HepG2 (cell line): Measurements from ENCODE around the gene C19orf33. TPM values are rescaled to one million over a fixed set of nuclear protein-coding genes. Genes with fewer than 3 reads are reported as not detected.
A peak's percentile ranks its signal among the peaks of the same experiment; 100 is the strongest.

Source experiments
- ATAC-seq: fragments of 200-7000 bp; cut with Tn5 transposase; 3 replicates; pipeline ENCODE4 v1.9.1; 2020; ENCODE audit warnings: mild to moderate bottlenecking, moderate library complexity
- BruUV-seq: library from RNA; stranded (reverse); fragments of 400-500 nt; replicated peaks from 2 replicates; lab custom pipeline; 2021; lab: Mats Ljungman, UMichigan
- CTCF ChIA-PET: fragments of 300-600 bp; formaldehyde crosslinking; extraction: SDS; loops from one replicate; lab custom pipeline; 2021; ENCODE audit warnings: low total read pairs, inconsistent platforms, low intra/inter-chr PET ratio; lab: Yijun Ruan, JAX
- POLR2A ChIA-PET: fragments of 350-600 bp; sonication (Branson Sonifier 250); formaldehyde crosslinking; loops from one replicate; lab custom pipeline; 2020; ENCODE audit warnings: antibody characterized with exemption, inconsistent platforms; lab: Yijun Ruan, JAX
- DNase-seq: peaks from one replicate; pipeline ENCODE4 v3.0.0-alpha.2; 2015; ENCODE audit warnings: low spot score
- FAIRE-seq: peaks from 3 replicates; lab custom pipeline; 2011; peaks lifted over from hg19 to GRCh38; lab: Jason Lieb, UNC
- H2AFZ ChIP-seq: one replicate; pipeline ENCODE4 v1.6.1; 2011; ENCODE audit warnings: low read length, inconsistent platforms
- H3K27ac ChIP-seq: fragments of 300-600 bp; 3 replicates; pipeline ENCODE4 v1.8.0; 2011; ENCODE audit warnings: mixed run types, mild to moderate bottlenecking, mixed read lengths, low read length, inconsistent platforms; ENCODE audit not compliant: insufficient read depth; ENCODE audit errors: extremely low read length
- H3K27me3 ChIP-seq, 2 experiments: fragments of 200-600 bp in 1 of 2; 2 replicates in 1 of 2; 3 replicates in 1 of 2; pipeline versions ENCODE4 v1.6.0 to v1.8.0; 2011; ENCODE audit warnings: low read length in 2 of 2, mild to moderate bottlenecking in 2 of 2, moderate library complexity in 2 of 2, inconsistent platforms in 1 of 2; ENCODE audit not compliant: insufficient read depth in 2 of 2, control insufficient read depth in 1 of 2
- H3K36me3 ChIP-seq, 2 experiments: fragments of 200-600 bp in 1 of 2; replicated peaks in 1 of 2; 2 replicates in 1 of 2; 3 replicates in 1 of 2; pipeline versions ENCODE4 v1.5.1 to v1.8.0; 2011; ENCODE audit warnings: low read length in 2 of 2, inconsistent platforms in 1 of 2; ENCODE audit not compliant: insufficient read depth in 2 of 2, control insufficient read depth in 1 of 2
- H3K4me1 ChIP-seq: 2 replicates; pipeline ENCODE4 v1.5.1; 2012; ENCODE audit warnings: low read length, inconsistent platforms; ENCODE audit not compliant: insufficient read depth
- H3K4me2 ChIP-seq: 2 replicates; pipeline ENCODE4 v1.6.0; 2011; ENCODE audit warnings: low read depth, low read length, inconsistent platforms
- H3K4me3 ChIP-seq, 3 experiments: fragments of 200-600 bp in 1 of 3; sonication (generic), shearing (Covaris generic) in 1 of 3; replicated peaks in 1 of 3; 2 replicates each; pipeline ENCODE4 v1.5.1; 2011 to 2016; ENCODE audit warnings: low read length in 3 of 3, inconsistent platforms in 2 of 3, low read depth in 2 of 3, mild to moderate bottlenecking in 2 of 3, control low read depth in 1 of 3, mixed read lengths in 1 of 3; ENCODE audit not compliant: insufficient read depth in 1 of 3
- H3K79me2 ChIP-seq: one replicate; pipeline ENCODE4 v1.6.1; 2011; ENCODE audit warnings: low read length, inconsistent platforms; ENCODE audit not compliant: insufficient read depth
- H3K9ac ChIP-seq: 2 replicates; pipeline ENCODE4 v1.6.0; 2011; ENCODE audit warnings: mild to moderate bottlenecking, low read depth, low read length, inconsistent platforms; ENCODE audit not compliant: insufficient read depth
- H3K9me3 ChIP-seq: 2 replicates; pipeline ENCODE4 v1.5.1; 2012; ENCODE audit warnings: mild to moderate bottlenecking, low read length
- H4K20me1 ChIP-seq: 2 replicates; pipeline ENCODE4 v1.6.0; 2011; ENCODE audit warnings: inconsistent platforms, mild to moderate bottlenecking, low read length, moderate library complexity; ENCODE audit not compliant: insufficient read depth
- CHD4 ChIP-seq: fragments of 200-600 bp; sonication (generic); IDR thresholded peaks from 2 replicates; pipeline ENCODE4 v1.7.0; 2017; ENCODE audit warnings: mild to moderate bottlenecking, low read length, borderline replicate concordance
- DMAP1 ChIP-seq: IDR thresholded peaks from 2 replicates; pipeline ENCODE4 v1.6.1; 2016
- HOXA5 ChIP-seq: sonication (generic); formaldehyde crosslinking; IDR thresholded peaks from 2 replicates; pipeline ENCODE4 v1.4.0; 2020; ENCODE audit warnings: missing genetic modification reagents
- JARID2 ChIP-seq: sonication (generic); formaldehyde crosslinking; IDR thresholded peaks from 2 replicates; pipeline ENCODE4 v1.8.1; 2023; ENCODE audit warnings: missing genetic modification reagents, inconsistent platforms; ENCODE audit not compliant: insufficient replicate concordance
- KLF6 ChIP-seq: IDR thresholded peaks from 2 replicates; pipeline ENCODE4 v1.8.0; 2016; ENCODE audit warnings: missing biosample characterization, missing genetic modification reagents
- MBNL3 ChIP-seq: fragments of 250-450 bp; sonication (Bioruptor Pico); conservative IDR thresholded peaks from 2 replicates; pipeline ENCODE4 v1.8.0; 2022; ENCODE audit warnings: mild to moderate bottlenecking, inconsistent platforms
- PCBP1 ChIP-seq: fragments of 200-400 bp; formaldehyde crosslinking; IDR thresholded peaks from 2 replicates; pipeline ENCODE4 v1.6.1; 2017; ENCODE audit warnings: mild to moderate bottlenecking, low read depth, low read length, borderline replicate concordance
- PITX1 ChIP-seq: sonication (generic); formaldehyde crosslinking; IDR thresholded peaks from 2 replicates; pipeline ENCODE4 v1.5.1; 2020; ENCODE audit warnings: mild to moderate bottlenecking, missing genetic modification reagents
- RFX3 ChIP-seq: IDR thresholded peaks from 2 replicates; pipeline ENCODE4 v1.6.1; 2016; ENCODE audit warnings: missing biosample characterization, missing genetic modification reagents
- SALL2 ChIP-seq: sonication (generic); formaldehyde crosslinking; IDR thresholded peaks from 2 replicates; pipeline ENCODE4 v1.8.1; 2023; ENCODE audit warnings: mild to moderate bottlenecking, missing genetic modification reagents, inconsistent platforms
- SNAI1 ChIP-seq: sonication (generic); formaldehyde crosslinking; IDR thresholded peaks from 2 replicates; pipeline ENCODE4 v1.5.0; 2020; ENCODE audit warnings: mild to moderate bottlenecking, missing genetic modification reagents, borderline replicate concordance
- U2AF1 ChIP-seq: fragments of 200-400 bp; formaldehyde crosslinking; optimal IDR thresholded peaks from 2 replicates; pipeline ENCODE3; 2017; ENCODE audit warnings: mild to moderate bottlenecking, low read depth, low read length
- YEATS2 ChIP-seq: sonication (generic); formaldehyde crosslinking; IDR thresholded peaks from 2 replicates; pipeline ENCODE4 v1.4.0; 2020; ENCODE audit warnings: missing genetic modification reagents, borderline replicate concordance
- ZNF121 ChIP-seq: sonication (generic); formaldehyde crosslinking; IDR thresholded peaks from 2 replicates; pipeline ENCODE4 v1.5.0; 2020; ENCODE audit warnings: mild to moderate bottlenecking, missing genetic modification reagents
- ZNF138 ChIP-seq: sonication (generic); formaldehyde crosslinking; IDR thresholded peaks from 2 replicates; pipeline ENCODE4 v1.5.0; 2020; ENCODE audit warnings: mild to moderate bottlenecking, low read depth, missing genetic modification reagents
- ZNF207 ChIP-seq: fragments of 450-650 bp; IDR thresholded peaks from 2 replicates; pipeline ENCODE4 v1.6.1; 2016; ENCODE audit warnings: antibody characterized with exemption, borderline replicate concordance
- ZNF546 ChIP-seq: sonication (generic); formaldehyde crosslinking; conservative IDR thresholded peaks from 2 replicates; pipeline ENCODE4 v1.8.1; 2023; ENCODE audit warnings: mild to moderate bottlenecking, missing genetic modification reagents
- ZNF605 ChIP-seq: sonication (generic); formaldehyde crosslinking; IDR thresholded peaks from 2 replicates; pipeline ENCODE4 v1.8.0; 2022; ENCODE audit warnings: mild to moderate bottlenecking, missing genetic modification reagents
- ZNF614 ChIP-seq: IDR thresholded peaks from 2 replicates; pipeline ENCODE4 v1.6.1; 2018; ENCODE audit warnings: missing biosample characterization, missing genetic modification reagents, inconsistent platforms, borderline replicate concordance
- ZNF615 ChIP-seq: sonication (generic); formaldehyde crosslinking; IDR thresholded peaks from 2 replicates; pipeline ENCODE4 v1.5.0; 2020; ENCODE audit warnings: mild to moderate bottlenecking, missing genetic modification reagents, borderline replicate concordance
- ZNF776 ChIP-seq: sonication (generic); formaldehyde crosslinking; IDR thresholded peaks from 2 replicates; pipeline ENCODE4 v1.4.0; 2020; ENCODE audit warnings: mild to moderate bottlenecking, missing genetic modification reagents
- WGBS: methylation state at CpG from one replicate; pipeline ENCODE4 v1.1.6; 2017; ENCODE audit warnings: low lambda C conversion rate; 5-methylcytosine and 5-hydroxymethylcytosine counted together
- in situ Hi-C: cut with HindIII; loops from 2 replicates; pipeline ENCODE4 v1.10.0; 2017; ENCODE audit warnings: low pct_unique_long_range_greater_than_20kb; ENCODE audit not compliant: extremely low pct_ligation_motif_present
- intact Hi-C: fragments of 100-400 bp; cut with micrococcal nuclease; formaldehyde crosslinking; loops from one replicate; pipeline ENCODE4 v1.10.0; 2022; ENCODE audit not compliant: unreplicated experiment
- polyA plus RNA-seq, 8 experiments: library from polyadenylated mRNA; depleted of rRNA in 3 of 8; stranded (reverse) in 7 of 8; unstranded in 1 of 8; fragments of >200 nt; fragmentation: Illumina TruSeq in 4 of 8; extraction: Trizol in 4 of 8; gene quantifications; 2 replicates each; pipeline versions ENCODE4 v1.2.1 to v1.2.3, GENCODE V29; 2011 to 2016; ENCODE audit warnings: low read depth in 4 of 8, missing spikeins in 1 of 8, mixed read lengths in 1 of 8; ENCODE audit not compliant: insufficient read depth in 1 of 8
- total RNA-seq, 5 experiments: library from RNA; depleted of rRNA; stranded (reverse); fragments of >200 nt; fragmentation: Illumina TruSeq; extraction: Trizol; gene quantifications; 2 replicates each; pipeline ENCODE4 v1.2.3, GENCODE V29; 2016; ENCODE audit warnings: low read depth in 1 of 5
- TF ChIP-seq, protein P1 (sequence below): sonication (generic); formaldehyde crosslinking; IDR thresholded peaks from 2 replicates; pipeline ENCODE4 v1.5.0; 2020; ENCODE audit warnings: mild to moderate bottlenecking, missing genetic modification reagents
- TF ChIP-seq, protein P2 (sequence below): sonication (generic); formaldehyde crosslinking; IDR thresholded peaks from 2 replicates; pipeline ENCODE4 v1.4.0; 2020; ENCODE audit warnings: missing genetic modification reagents

Gene C19orf33
- total and polyA plus RNA-seq, 2 of the 13 experiments (the other 11 are each of a cell fraction or from before 2014, with no cell fraction given), result 2.5 to 3.3 TPM

DNA sequence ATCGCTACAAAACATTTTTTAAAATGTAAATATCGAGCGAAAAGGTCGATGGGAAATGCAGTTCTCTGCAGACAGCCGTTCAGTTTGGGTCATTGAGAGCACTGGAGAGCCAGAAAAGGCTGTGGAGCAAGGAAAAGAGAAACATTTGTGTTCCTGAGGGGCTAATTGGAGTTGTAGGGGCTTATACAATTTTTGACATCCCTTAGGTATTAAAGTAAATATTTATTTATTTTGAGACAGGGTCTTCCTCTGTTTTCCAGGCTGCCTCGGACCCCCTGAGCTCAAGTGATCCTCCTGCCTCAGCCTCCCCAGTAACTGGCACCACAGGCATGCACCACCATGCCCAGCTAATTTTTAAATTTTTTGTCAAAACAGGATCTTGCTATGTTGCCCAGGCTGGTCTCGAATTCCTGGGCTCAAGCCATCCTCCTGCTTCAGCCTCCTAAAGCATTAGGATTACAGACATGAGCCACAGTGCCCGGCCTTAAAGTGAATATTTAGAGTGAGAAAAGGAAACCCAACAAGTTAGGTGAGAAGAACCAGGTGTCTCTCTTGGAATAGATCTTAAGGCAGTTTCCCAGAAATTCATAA, 12.5 kb downstream of the C19orf33 start:
- peaks cover 4% of the 10 kb centered on the region for H3K79me2 ChIP-seq
- H3K4me2 ChIP-seq, result peak overlapping the region; percentile 87
- WGBS, result 32% methylated on average over 8 of the region's 8 CpGs
- H3K36me3 ChIP-seq, result no peaks in the 10 kb centered on the region
- H3K4me1 ChIP-seq, result peaks cover 27% of the 10 kb centered on the region
- peak overlapping the region; percentile 64 for H3K9ac ChIP-seq
- peak overlapping the region; percentile 36 for H2AFZ ChIP-seq
- ATAC-seq (peak; percentile 6; the same call in 2 of the 3 replicates), FAIRE-seq (no peak), DNase-seq (no peak)
- BruUV-seq, result no TSS peak
- intact Hi-C loops (no loop called here), in situ Hi-C loops (no loop called here)
- H4K20me1 ChIP-seq, result no peaks in the 10 kb centered on the region
- CTCF ChIA-PET, result no interaction called here
- peak overlapping the region; percentile 65 for H3K27ac ChIP-seq
- peaks cover 6 to 36% of the 10 kb centered on the region in 2 experiments for H3K27me3 ChIP-seq
- POLR2A ChIA-PET, result no interaction called here
- H3K4me3 ChIP-seq, result peak overlapping the region; percentile 52 to 71 (median 66)
- no peaks in the 10 kb centered on the region for H3K9me3 ChIP-seq
- TF ChIP-seq ZNF138 (CRISPR knock-in tag), result no peak
- TF ChIP-seq ZNF605, result 0 out of 2 replicates have a peak, but pooled peaks have one; percentile 44
- TF ChIP-seq ZNF615 (CRISPR knock-in tag), result no peak
- no peak for TF ChIP-seq ZNF207
- TF ChIP-seq ZNF776 (CRISPR knock-in tag), result no peak
- TF ChIP-seq SALL2, result no peak
- TF ChIP-seq U2AF1, result no peak
- TF ChIP-seq, protein P1, sequence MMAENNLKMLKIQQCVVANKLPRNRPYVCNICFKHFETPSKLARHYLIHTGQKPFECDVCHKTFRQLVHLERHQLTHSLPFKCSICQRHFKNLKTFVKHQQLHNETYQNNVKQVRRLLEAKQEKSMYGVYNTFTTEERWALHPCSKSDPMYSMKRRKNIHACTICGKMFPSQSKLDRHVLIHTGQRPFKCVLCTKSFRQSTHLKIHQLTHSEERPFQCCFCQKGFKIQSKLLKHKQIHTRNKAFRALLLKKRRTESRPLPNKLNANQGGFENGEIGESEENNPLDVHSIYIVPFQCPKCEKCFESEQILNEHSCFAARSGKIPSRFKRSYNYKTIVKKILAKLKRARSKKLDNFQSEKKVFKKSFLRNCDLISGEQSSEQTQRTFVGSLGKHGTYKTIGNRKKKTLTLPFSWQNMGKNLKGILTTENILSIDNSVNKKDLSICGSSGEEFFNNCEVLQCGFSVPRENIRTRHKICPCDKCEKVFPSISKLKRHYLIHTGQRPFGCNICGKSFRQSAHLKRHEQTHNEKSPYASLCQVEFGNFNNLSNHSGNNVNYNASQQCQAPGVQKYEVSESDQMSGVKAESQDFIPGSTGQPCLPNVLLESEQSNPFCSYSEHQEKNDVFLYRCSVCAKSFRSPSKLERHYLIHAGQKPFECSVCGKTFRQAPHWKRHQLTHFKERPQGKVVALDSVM (CRISPR knock-in tag), result peak; percentile 54
- TF ChIP-seq MBNL3 (CRISPR knock-in tag), result no peak
- no peak for TF ChIP-seq ZNF546 (CRISPR knock-in tag)
- no peak for TF ChIP-seq DMAP1 (CRISPR knock-in tag)
- no peak for TF ChIP-seq ZNF614 (CRISPR knock-in tag)
- TF ChIP-seq RFX3, result no peak
- no peak for TF ChIP-seq YEATS2
- no peak for TF ChIP-seq PITX1 (CRISPR knock-in tag)
- TF ChIP-seq SNAI1 (CRISPR knock-in tag), result no peak
- TF ChIP-seq, protein P2, sequence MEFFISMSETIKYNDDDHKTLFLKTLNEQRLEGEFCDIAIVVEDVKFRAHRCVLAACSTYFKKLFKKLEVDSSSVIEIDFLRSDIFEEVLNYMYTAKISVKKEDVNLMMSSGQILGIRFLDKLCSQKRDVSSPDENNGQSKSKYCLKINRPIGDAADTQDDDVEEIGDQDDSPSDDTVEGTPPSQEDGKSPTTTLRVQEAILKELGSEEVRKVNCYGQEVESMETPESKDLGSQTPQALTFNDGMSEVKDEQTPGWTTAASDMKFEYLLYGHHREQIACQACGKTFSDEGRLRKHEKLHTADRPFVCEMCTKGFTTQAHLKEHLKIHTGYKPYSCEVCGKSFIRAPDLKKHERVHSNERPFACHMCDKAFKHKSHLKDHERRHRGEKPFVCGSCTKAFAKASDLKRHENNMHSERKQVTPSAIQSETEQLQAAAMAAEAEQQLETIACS, result no peak
- TF ChIP-seq PCBP1, result no peak
- no peak for TF ChIP-seq HOXA5 (CRISPR knock-in tag)
- TF ChIP-seq ZNF121 (CRISPR knock-in tag), result peak; percentile 70; the same call in 1 of the 2 replicates
- TF ChIP-seq KLF6, result no peak
- peak; percentile 15; the same call in 1 of the 2 replicates for TF ChIP-seq CHD4
- no peak for TF ChIP-seq JARID2
